GM18909 (cell line): Measurements from ENCODE around the gene ATG4D.
A peak's percentile ranks its signal among the peaks of the same experiment; 100 is the strongest.
"Not testable (repeated sequence)": the region's sequence is repeated elsewhere in the genome, so short reads cannot be mapped to it uniquely, and the experiment has no call there.

Experiments
- ATAC-seq: cut with Tn5 transposase; IDR thresholded peaks from one replicate; pipeline ENCODE4 v1.9.1; 2021; ENCODE audit warnings: mild to moderate bottlenecking; ENCODE audit not compliant: unreplicated experiment, poor library complexity

Gene ATG4D

GRCh38 chr19:10518444-10519361 is 25.0 kb upstream of the ATG4D start:
- no peak for ATAC-seq

GRCh38 chr19:10519421-10519820 is 24.3 kb upstream of the ATG4D start:
- no peak for ATAC-seq

DNA sequence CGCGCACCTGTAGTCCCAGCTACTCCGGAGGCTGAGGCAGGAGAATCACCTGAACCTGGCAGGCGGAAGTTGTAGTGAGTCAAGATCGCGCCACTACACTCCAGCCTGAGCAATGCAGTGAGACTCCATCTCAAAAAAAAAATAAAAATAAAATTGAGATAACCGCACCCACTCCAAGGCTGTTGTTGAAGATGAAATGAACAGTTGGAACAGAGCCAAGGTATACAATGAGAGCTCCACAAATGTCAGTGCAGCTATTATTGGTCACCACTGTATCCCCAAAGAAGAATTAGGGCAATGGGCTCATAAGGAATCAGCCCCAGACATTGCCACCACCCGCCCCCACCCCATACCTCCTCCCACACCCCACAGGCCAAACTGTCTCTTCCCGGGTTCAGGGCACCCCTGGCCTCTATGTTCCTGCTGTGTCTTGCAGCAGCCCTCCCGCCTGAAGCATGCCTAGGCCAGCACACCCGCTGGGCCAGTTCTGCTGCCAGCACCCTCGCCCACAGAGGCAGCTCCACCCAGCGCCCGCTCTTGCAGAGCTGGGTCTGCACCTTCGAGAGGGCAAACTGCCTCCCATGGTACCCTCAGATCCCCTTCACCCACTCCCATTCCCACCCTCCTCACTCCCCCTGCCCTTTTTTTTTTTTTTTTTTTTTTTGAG is 22.9 kb upstream of the ATG4D start:
- ATAC-seq = no peak

DNA sequence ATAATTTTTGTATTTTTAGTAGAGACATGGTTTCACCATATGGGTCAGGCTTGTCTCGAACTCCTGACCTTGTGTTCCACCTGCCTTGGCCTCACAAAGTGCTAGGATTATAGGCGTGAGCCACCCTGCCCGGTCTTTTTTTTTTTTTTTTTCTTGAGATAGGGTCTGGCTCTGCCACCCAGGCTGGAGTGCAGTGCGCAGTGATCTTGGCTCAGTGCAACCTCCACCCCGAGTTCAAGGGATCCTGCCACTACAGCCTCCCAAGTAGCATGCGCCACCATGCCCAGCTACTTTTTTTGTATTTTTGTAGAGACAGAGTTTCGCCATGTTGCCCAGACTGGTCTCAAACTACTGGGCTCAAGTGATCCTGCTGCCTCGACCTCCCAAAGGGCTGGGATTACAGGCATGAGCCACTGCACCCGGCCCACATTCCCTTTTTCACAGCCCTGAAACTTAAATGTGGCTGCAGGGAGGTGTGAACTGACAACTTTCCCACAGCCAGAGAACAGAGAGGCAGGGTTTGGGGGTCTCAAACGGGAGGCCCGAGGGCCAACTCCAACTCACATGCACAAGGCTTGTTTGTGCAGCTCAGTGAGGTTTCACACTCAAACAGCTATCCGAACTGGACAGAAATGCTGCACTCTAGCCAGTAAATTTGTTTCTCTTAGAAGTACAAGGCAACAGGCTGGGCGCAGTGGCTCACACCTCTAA is 22.1 kb upstream of the ATG4D start:
- ATAC-seq = no peak

GRCh38 chr19:10523135-10523636 is 20.5 kb upstream of the ATG4D start:
- no peak for ATAC-seq

DNA sequence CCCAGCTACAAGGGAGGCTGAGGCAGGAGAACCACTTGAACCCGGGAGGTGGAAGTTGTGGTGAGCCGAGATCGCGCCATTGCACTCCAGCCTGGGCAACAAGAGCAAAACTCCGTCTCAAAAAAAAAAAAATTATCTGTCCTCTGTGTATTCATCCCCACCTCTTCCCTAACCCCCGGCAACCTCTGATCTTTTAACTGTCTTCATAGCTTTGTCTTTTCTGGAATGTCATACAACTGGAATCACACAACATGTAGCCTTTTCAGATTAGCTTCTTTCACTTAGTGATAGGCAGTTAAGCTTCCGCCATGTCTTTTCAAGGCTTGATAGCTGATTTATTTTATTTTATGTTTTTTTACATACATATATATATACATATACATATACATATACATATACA is 18.1 kb upstream of the ATG4D start:
- no peak for ATAC-seq

GRCh38 chr19:10526887-10527286 is 16.8 kb upstream of the ATG4D start:
- not testable (repeated sequence) for ATAC-seq

DNA sequence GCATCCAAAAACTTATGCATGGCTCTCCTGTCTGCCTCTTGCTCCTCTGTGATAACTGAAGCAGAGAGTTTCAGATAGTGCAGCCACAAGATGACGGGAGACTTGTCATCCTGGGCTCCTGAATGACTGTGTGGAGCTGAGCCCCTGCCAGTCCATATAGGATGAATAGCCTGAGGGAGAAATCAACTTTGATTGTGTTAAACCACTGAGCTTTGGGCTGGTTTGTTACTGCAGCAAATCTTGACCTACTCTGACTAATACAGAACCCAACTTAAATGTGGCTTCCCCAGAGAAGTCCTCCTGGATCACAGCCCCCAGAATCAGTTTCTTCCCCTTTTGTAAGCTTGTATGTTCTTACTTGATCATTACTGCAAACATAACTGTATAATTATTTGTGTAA is 11.2 kb upstream of the ATG4D start:
- no peak for ATAC-seq

DNA sequence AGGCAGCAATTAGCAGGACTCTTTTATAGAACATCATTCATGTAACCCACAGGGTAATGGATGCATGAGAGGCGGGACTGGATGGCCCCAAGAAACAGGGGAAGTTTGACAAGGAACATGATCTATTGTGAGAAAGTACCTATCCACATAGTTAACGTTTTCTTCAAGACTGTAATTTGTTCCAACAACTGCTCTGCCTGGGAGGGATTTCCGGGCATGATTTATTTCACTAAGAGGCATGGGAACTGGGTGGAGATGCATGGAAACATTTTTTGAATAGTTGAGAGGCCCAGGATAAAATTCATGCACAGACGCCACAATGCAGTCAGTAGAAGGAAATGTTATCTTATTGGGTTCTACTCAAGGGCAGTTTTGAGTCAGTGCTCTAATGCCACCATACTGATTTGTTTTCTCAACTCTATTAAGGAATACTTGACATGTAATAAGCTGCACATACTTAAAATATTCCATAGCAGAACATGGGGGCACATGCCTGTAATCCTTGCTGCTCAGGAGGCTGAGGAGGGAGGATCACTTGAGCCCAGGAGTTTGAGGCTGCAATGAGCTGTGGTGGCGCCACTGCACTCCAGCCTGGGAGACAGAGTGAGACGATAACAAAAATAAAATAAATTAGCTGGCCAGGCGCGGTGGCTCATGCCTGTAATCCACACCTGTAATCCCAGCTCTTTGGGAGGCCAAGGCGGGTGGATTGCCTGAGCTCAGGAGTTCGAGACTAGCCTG is 9.9 kb upstream of the ATG4D start:
- no peak for ATAC-seq

DNA sequence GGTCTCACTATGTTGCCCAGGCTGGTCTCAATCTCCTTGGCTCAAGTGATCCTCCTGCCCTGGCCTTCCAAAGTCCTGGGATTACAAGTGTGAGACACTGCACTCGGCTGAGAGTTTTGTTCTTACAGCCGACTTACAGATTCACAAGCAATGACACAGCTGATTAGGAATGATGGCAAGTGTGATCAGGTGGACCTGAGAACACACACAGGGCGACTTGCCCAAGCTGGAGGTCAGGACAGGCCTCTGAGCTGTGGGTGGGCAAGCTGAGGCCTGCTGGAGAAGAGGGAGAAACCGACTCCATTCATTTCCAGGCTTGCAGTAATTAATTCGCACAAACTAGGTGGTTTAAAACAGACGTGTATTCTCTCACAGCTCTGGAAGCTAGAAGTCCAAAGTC is 8.1 kb upstream of the ATG4D start:
- no peak for ATAC-seq

DNA sequence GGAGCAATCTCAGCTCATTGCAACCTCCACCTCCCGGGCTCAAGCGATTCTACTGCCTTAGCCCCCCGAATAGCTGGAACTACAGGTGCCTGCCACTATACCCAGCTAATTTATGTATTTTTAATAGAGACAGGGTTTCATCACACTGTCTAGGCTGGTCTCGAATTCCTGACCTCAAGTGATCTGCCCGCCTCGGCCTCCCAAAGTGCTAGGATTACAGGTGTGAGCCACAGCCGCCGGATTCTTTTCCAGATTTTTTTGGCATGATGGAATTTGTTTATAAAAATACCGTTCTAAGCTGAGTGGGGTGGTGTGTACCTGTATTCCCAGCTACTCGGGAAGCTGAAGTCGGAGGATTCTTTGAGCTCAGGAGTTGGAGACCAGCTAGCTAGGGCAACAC is 6.0 kb upstream of the ATG4D start:
- ATAC-seq = no peak

GRCh38 chr19:10538204-10538983 is 5.3 kb upstream of the ATG4D start:
- ATAC-seq = no peak

GRCh38 chr19:10539016-10539415 is 4.7 kb upstream of the ATG4D start:
- ATAC-seq = not testable (repeated sequence)

- ATAC-seq = no peak
Observed at GRCh38 chr19:10543059-10543419, 665 bp upstream of the ATG4D start.

DNA sequence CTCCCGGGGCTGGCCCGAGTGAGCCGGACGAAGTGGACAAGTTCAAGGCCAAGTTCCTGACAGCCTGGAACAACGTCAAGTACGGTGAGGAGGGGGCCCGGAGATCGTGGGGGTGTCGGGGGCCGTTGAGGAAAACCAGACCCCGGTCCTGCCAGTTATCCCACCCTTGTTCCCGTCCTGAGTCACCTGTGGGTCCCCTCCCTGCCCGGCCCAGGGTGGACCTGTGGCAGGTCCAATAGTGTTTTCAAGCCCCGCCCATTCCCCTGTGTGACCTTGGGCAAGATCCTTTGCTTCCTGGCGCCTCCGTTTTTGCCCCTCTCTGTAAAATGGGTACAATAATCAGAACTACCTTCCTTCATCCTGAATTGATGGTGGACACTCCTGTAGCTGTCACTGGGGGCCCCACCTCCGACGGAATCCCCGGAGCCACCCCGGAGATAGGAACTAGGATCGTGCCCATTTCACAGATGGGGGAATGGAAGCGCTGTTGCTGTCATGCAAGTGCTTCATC is 593 bp downstream of the ATG4D start:
- ATAC-seq = peak; percentile 17

- no peak for ATAC-seq
Observed at GRCh38 chr19:10544753-10545251, 1.1 kb downstream of the ATG4D start.

GRCh38 chr19:10546817-10547216 is 3.1 kb downstream of the ATG4D start:
- no peak for ATAC-seq

GRCh38 chr19:10548746-10549276 is 5.1 kb downstream of the ATG4D start:
- ATAC-seq = no peak

- ATAC-seq = no peak
Observed at GRCh38 chr19:10549733-10550132, 6.0 kb downstream of the ATG4D start.
